B cell (primary cell): ENCODE results near the gene PHLDB3. TPM values are rescaled to one million over a fixed set of nuclear protein-coding genes. Genes with fewer than 3 reads are reported as not detected.

ENCODE experiments used
- ATAC-seq: fragments of 200-7000 bp; cut with Tn5 transposase; one replicate; pipeline ENCODE4 v1.10.0; 2021; ENCODE audit warnings: low read depth, mild to moderate bottlenecking, moderate number of reproducible peaks, moderate library complexity
- CTCF ChIA-PET: fragments of 350-600 bp; sonication (Branson Sonifier 250); formaldehyde crosslinking; loops from one replicate; lab custom pipeline; 2021; ENCODE audit warnings: antibody characterized with exemption, inconsistent platforms; lab: Charles Lee
- POLR2A ChIA-PET: fragments of 350-600 bp; sonication (Branson Sonifier 250); formaldehyde crosslinking; loops from one replicate; lab custom pipeline; 2021; ENCODE audit warnings: antibody characterized with exemption; lab: Charles Lee
- DNase-seq: peaks from one replicate; pipeline ENCODE4 v3.0.0; 2013
- H2AFZ ChIP-seq: 2 replicates; pipeline ENCODE4 v1.6.1; 2012; ENCODE audit warnings: mild to moderate bottlenecking, low read depth, low read length; ENCODE audit not compliant: insufficient read depth, poor library complexity, severe bottlenecking
- H3K27ac ChIP-seq, 2 donors: 1 replicate in 1 of 2; 2 replicates in 1 of 2; pipeline ENCODE4 v1.5.1; 2012 to 2013; ENCODE audit warnings: low read length in 2 of 2, mild to moderate bottlenecking in 2 of 2, moderate library complexity in 1 of 2
- H3K27me3 ChIP-seq, 4 experiments: fragments of 200-600 bp in 1 of 4; sonication (generic) in 1 of 4; replicated peaks in 1 of 4; 1 replicate in 2 of 4; 2 replicates in 2 of 4; pipeline versions ENCODE4 v1.6.1 to v1.7.0; 2013 to 2016; ENCODE audit warnings: low read length in 3 of 4, mild to moderate bottlenecking in 2 of 4, mixed read lengths in 1 of 4, moderate library complexity in 1 of 4; ENCODE audit not compliant: insufficient read depth in 4 of 4, control insufficient read depth in 3 of 4; ENCODE audit errors: control extremely low read depth in 1 of 4
- H3K36me3 ChIP-seq, 2 experiments: replicated peaks in 1 of 2; 1 replicate in 1 of 2; 2 replicates in 1 of 2; pipeline versions ENCODE4 v1.6.1 to v1.7.1; 2013; ENCODE audit warnings: low read length in 1 of 2; ENCODE audit not compliant: insufficient read depth in 2 of 2, control insufficient read depth in 1 of 2; ENCODE audit errors: control extremely low read depth in 1 of 2, extremely low read depth in 1 of 2
- H3K4me1 ChIP-seq, 2 donors: fragments of 200-600 bp in 1 of 2; sonication (generic) in 1 of 2; 1 replicate in 1 of 2; 2 replicates in 1 of 2; pipeline versions ENCODE4 v1.5.1 to v1.6.1; 2013 to 2017; ENCODE audit warnings: low read length in 2 of 2; ENCODE audit not compliant: control insufficient read depth in 2 of 2, insufficient read depth in 2 of 2
- H3K4me2 ChIP-seq: replicated peaks from 2 replicates; pipeline ENCODE3; 2012; ENCODE audit warnings: mild to moderate bottlenecking, low read depth, low read length; ENCODE audit not compliant: poor library complexity, severe bottlenecking
- H3K4me3 ChIP-seq, 5 experiments: fragments of 200-600 bp in 1 of 5; sonication (generic) in 1 of 5; 1 replicate in 3 of 5; 2 replicates in 2 of 5; pipeline versions ENCODE4 v1.5.1 to v1.7.0; 2011 to 2016; ENCODE audit warnings: low read length in 4 of 5, mild to moderate bottlenecking in 4 of 5, low read depth in 2 of 5, control low read depth in 1 of 5, moderate library complexity in 1 of 5; ENCODE audit not compliant: insufficient read depth in 1 of 5; ENCODE audit errors: control extremely low read depth in 1 of 5, extremely low read depth in 1 of 5
- H3K79me2 ChIP-seq: fragments of 200-600 bp; sonication (generic); one replicate; pipeline ENCODE4 v1.6.0; 2016; ENCODE audit warnings: low read length; ENCODE audit not compliant: control insufficient read depth, insufficient read depth
- H3K9ac ChIP-seq: fragments of 200-600 bp; sonication (generic); 2 replicates; pipeline ENCODE4 v1.6.1; 2017; ENCODE audit warnings: mild to moderate bottlenecking, low read length, moderate library complexity
- H3K9me3 ChIP-seq, 3 donors: one replicate each; pipeline versions ENCODE4 v1.6.1 to v1.7.1; 2013; ENCODE audit warnings: low read length in 2 of 3; ENCODE audit not compliant: control insufficient read depth in 2 of 3, insufficient read depth in 1 of 3; ENCODE audit errors: control extremely low read depth in 1 of 3
- H4K20me1 ChIP-seq: 2 replicates; pipeline ENCODE4 v1.6.0; 2012; ENCODE audit warnings: mild to moderate bottlenecking, low read length; ENCODE audit not compliant: insufficient read depth, control insufficient read depth, poor library complexity, severe bottlenecking
- H3K27ac Mint-ChIP-seq: one replicate; pipeline ENCODE4 v1.8.0; 2021; ENCODE audit warnings: mixed read lengths
- H3K27me3 Mint-ChIP-seq: one replicate; pipeline ENCODE4 v1.8.0; 2021; ENCODE audit warnings: mixed read lengths
- H3K4me1 Mint-ChIP-seq: one replicate; pipeline ENCODE4 v1.8.0; 2021; ENCODE audit warnings: mixed read lengths
- H3K4me3 Mint-ChIP-seq: one replicate; pipeline ENCODE4 v1.8.0; 2021; ENCODE audit warnings: mixed read lengths
- H3K9me3 Mint-ChIP-seq: one replicate; pipeline ENCODE4 v1.8.0; 2022; ENCODE audit warnings: mixed read lengths; ENCODE audit not compliant: insufficient read depth
- EZH2 ChIP-seq: IDR thresholded peaks from 2 replicates; pipeline ENCODE4 v1.6.1; 2012; ENCODE audit warnings: borderline replicate concordance, low read depth, mild to moderate bottlenecking, moderate library complexity, low read length; ENCODE audit not compliant: insufficient read depth, poor library complexity, severe bottlenecking
- WGBS: methylation state at CpG from one replicate; pipeline ENCODE4 v1.1.5; 2013; ENCODE audit warnings: missing lambda C conversion rate; ENCODE audit not compliant: insufficient coverage; 5-methylcytosine and 5-hydroxymethylcytosine counted together
- intact Hi-C: fragments of 100-400 bp; cut with micrococcal nuclease; formaldehyde crosslinking; loops from one replicate; pipeline ENCODE4 v1.10.0; 2022
- polyA plus RNA-seq: library from polyadenylated mRNA; depleted of rRNA; stranded (reverse); fragments of >200 nt; gene quantifications from 2 replicates; pipeline ENCODE4 v1.2.3, GENCODE V29; 2012
- total RNA-seq, 2 donors: library from RNA; stranded (reverse); fragments of 120-200 nt in 1 of 2; gene quantifications; 1 replicate in 1 of 2; 2 replicates in 1 of 2; pipeline versions ENCODE4 v1.2.3 to v1.2.4, GENCODE V29; 2013 to 2022
- TF ChIP-seq, protein P1 (sequence below): fragments of 200-600 bp; IDR thresholded peaks from one replicate; pipeline ENCODE4 v1.8.0; 2022; ENCODE audit warnings: antibody characterized with exemption, mild to moderate bottlenecking

Gene PHLDB3
- total and polyA plus RNA-seq, 2 donors (not counting 1 experiment from before 2014, with no cell fraction given): 10.2 to 30.7 TPM

DNA sequence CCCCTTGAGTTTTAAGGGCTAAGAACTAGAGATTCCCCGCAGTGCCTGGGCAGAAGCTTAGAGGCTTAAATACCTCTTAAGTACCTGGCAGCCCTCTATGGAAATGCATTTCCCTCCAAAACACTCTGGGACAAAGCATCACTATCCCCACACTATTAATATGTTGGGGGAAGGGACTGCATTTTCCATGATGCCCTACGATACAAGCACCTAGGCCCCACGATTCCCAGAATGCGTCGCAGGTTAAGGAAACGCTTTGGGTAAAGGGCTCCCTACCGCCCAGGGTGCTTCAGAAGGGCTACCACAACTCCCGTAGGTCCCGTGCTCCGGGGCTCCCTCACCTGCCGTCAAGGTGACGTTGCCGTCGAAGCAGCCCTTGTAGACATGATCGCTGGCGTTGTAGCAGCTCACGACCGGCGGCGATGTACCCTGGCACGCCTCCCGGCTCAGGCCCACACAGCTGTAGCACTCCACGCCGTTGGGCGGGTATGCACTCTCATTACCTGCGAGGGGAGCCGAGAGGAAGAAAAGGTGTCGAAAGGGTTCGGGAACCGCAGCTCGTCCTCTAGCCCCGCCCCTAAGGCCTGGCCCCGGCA lies 41.7 kb downstream of the PHLDB3 start:
- POLR2A ChIA-PET: interaction anchor here (0.9 to 2.1 kb wide), 3 partner anchors 39 to 70 kb away, joined by 3 to 13 read pairs (median 9); partner anchors contain the start of genes PHLDB3 and ZNF575
- no peaks in the 10 kb centered on the region for H4K20me1 ChIP-seq
- peaks cover 8 to 14% of the 10 kb centered on the region in 2 donors for H3K4me1 ChIP-seq
- H3K27ac ChIP-seq: no peak overlapping the region
- no peaks in the 10 kb centered on the region for H3K36me3 ChIP-seq
- 17% methylated on average over 32 of the region's 33 CpGs for WGBS
- DNase-seq: no peak
- H3K9me3 Mint-ChIP-seq: no peaks in the 10 kb centered on the region
- peak overlapping the region; percentile 96 for H3K4me2 ChIP-seq
- H3K79me2 ChIP-seq: no peaks in the 10 kb centered on the region
- peak overlapping the region; percentile 84 for H2AFZ ChIP-seq
- H3K9me3 ChIP-seq: peaks cover 0 to 22% (median 0%) of the 10 kb centered on the region in 3 donors
- H3K27me3 ChIP-seq: peaks cover 0 to 12% (median 5%) of the 10 kb centered on the region in 4 experiments
- CTCF ChIA-PET: interaction anchor here (1.0 to 3.6 kb wide), 11 partner anchors 10 to 132 kb away, joined by 4 to 21 read pairs (median 8); no protein-coding TSS in a partner anchor
- ATAC-seq: no peak
- peak overlapping the region in 4 of 5 experiments; percentile 52 to 96 (median 80) for H3K4me3 ChIP-seq
- peak overlapping the region; percentile 85 for H3K27ac Mint-ChIP-seq
- intact Hi-C loops: loop anchor here (1.0 to 5.0 kb wide), 5 partner anchors 12 to 205 kb away; partner anchors contain the start of gene PHLDB3
- TF ChIP-seq, protein P1, sequence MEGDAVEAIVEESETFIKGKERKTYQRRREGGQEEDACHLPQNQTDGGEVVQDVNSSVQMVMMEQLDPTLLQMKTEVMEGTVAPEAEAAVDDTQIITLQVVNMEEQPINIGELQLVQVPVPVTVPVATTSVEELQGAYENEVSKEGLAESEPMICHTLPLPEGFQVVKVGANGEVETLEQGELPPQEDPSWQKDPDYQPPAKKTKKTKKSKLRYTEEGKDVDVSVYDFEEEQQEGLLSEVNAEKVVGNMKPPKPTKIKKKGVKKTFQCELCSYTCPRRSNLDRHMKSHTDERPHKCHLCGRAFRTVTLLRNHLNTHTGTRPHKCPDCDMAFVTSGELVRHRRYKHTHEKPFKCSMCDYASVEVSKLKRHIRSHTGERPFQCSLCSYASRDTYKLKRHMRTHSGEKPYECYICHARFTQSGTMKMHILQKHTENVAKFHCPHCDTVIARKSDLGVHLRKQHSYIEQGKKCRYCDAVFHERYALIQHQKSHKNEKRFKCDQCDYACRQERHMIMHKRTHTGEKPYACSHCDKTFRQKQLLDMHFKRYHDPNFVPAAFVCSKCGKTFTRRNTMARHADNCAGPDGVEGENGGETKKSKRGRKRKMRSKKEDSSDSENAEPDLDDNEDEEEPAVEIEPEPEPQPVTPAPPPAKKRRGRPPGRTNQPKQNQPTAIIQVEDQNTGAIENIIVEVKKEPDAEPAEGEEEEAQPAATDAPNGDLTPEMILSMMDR: no peak
- no peak for TF ChIP-seq EZH2
- H3K27me3 Mint-ChIP-seq: peaks cover 5% of the 10 kb centered on the region
- peak overlapping the region; percentile 56 for H3K9ac ChIP-seq
- peak overlapping the region; percentile 97 for H3K4me3 Mint-ChIP-seq
- peaks cover 15% of the 10 kb centered on the region for H3K4me1 Mint-ChIP-seq

DNA sequence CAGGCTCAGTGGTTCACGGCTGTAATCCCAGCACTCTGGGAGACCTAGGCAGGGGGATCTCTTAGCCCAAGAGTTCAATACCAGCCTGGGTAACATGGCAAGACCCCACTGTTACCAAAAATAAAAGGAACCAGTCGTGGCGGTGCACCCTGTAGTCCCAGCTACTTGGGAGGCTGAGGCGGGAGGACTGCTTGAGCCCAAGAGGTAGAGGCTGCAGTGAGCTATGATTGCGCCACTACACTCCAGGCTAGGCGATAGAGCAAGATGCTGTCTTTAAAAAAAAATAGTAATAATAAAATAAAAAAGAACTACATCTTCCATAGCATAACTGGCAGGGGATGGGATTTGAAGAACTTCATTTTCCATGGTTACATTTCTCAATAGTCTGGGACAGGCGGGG lies 42.2 kb downstream of the PHLDB3 start:
- Mint-ChIP-seq H3K27ac (no peak overlapping the region), H3K4me1 (peaks cover 15% of the 10 kb centered on the region), H3K27me3 (peaks cover 8% of the 10 kb centered on the region), H3K9me3 (no peaks in the 10 kb centered on the region), H3K4me3 (peak overlapping the region; percentile 71)
- TF ChIP-seq EZH2: no peak
- TF ChIP-seq, protein P1: no peak
- Histone ChIP-seq H3K36me3 (no peaks in the 10 kb centered on the region), H3K79me2 (no peaks in the 10 kb centered on the region), H2AFZ (no peak overlapping the region), H3K4me2 (no peak overlapping the region), H3K27me3 (peaks cover 0 to 12% (median 5%) of the 10 kb centered on the region in 4 experiments), H3K4me3 (no peak overlapping the region), H3K27ac (no peak overlapping the region), H4K20me1 (no peaks in the 10 kb centered on the region), H3K9ac (no peak overlapping the region), H3K9me3 (peaks cover 0 to 22% (median 0%) of the 10 kb centered on the region in 3 donors), H3K4me1 (peaks cover 8 to 14% of the 10 kb centered on the region in 2 donors)
- WGBS: 96% methylated on average over 3 of the region's 7 CpGs
- ATAC-seq: no peak
- CTCF ChIA-PET: interaction anchor here (1.6 to 3.6 kb wide), 5 partner anchors 11 to 57 kb away, joined by 4 to 21 read pairs (median 12); no protein-coding TSS in a partner anchor
- POLR2A ChIA-PET: no interaction called here
- intact Hi-C loops: loop anchor here (5.0 kb wide), 1 partner anchor 55 kb away; no protein-coding TSS in a partner anchor
- no peak for DNase-seq
